Prostate gland (tissue), 2 donors: ENCODE results near the gene MLPH. TPM values are rescaled to one million over a fixed set of nuclear protein-coding genes. Genes with fewer than 3 reads are reported as not detected.
"Not testable (repeated sequence)": the region's sequence is repeated elsewhere in the genome, so short reads cannot be mapped to it uniquely, and the experiment has no call there.

ENCODE experiments used
- DNase-seq: peaks from one replicate; pipeline ENCODE4 v3.0.0-alpha.2; 2019; ENCODE audit warnings: low spot score
- H3K27ac ChIP-seq, 2 donors: fragments of 200-600 bp; sonication (generic); 2 replicates each; pipeline ENCODE4 v1.5.1; 2017 to 2019
- H3K27me3 ChIP-seq: fragments of 200-600 bp; sonication (generic); replicated peaks from 2 replicates; pipeline ENCODE4 v1.5.1; 2019; ENCODE audit not compliant: insufficient read depth
- H3K36me3 ChIP-seq, 2 donors: fragments of 200-600 bp; sonication (generic); 1 replicate in 1 of 2; 2 replicates in 1 of 2; pipeline versions ENCODE4 v1.5.1 to v1.8.1; 2017 to 2019
- H3K4me1 ChIP-seq: fragments of 200-600 bp; sonication (generic); replicated peaks from 2 replicates; pipeline ENCODE4 v1.5.1; 2019
- H3K4me3 ChIP-seq, 2 donors: fragments of 200-600 bp; sonication (generic); 2 replicates each; pipeline ENCODE4 v1.5.1; 2017 to 2019
- H3K9me3 ChIP-seq: fragments of 200-600 bp; sonication (generic); 2 replicates; pipeline ENCODE4 v1.5.1; 2017
- CTCF ChIP-seq, 4 experiments: fragments of 200-600 bp in 2 of 4; fragments of 450-650 bp in 2 of 4; sonication (generic) in 2 of 4; IDR thresholded peaks; 1 replicate in 3 of 4; 2 replicates in 1 of 4; pipeline ENCODE4 v1.5.1; 2016 to 2019; ENCODE audit warnings: antibody characterized with exemption in 4 of 4, mild to moderate bottlenecking in 2 of 4, moderate library complexity in 2 of 4
- POLR2A ChIP-seq: fragments of 450-650 bp; IDR thresholded peaks from one replicate; pipeline ENCODE4 v1.6.1; 2016; ENCODE audit warnings: antibody characterized with exemption, mild to moderate bottlenecking
- POLR2AphosphoS5 ChIP-seq: sonication (generic); formaldehyde crosslinking; IDR thresholded peaks from one replicate; pipeline ENCODE4 v1.6.1; 2017; ENCODE audit warnings: antibody characterized with exemption
- WGBS: methylation state at CpG from one replicate; pipeline ENCODE4 v1.1.5; 2018; 5-methylcytosine and 5-hydroxymethylcytosine counted together
- intact Hi-C: fragments of 100-400 bp; cut with DNase I; formaldehyde crosslinking; loops from one replicate; pipeline ENCODE4 v1.14.2; 2022
- total RNA-seq, 2 donors: library from RNA; depleted of rRNA; stranded (reverse); fragments of >200 nt; gene quantifications; one replicate each; pipeline ENCODE4 v1.1.0, GENCODE V29; 2016

MLPH gene
- total RNA-seq, 2 donors from 2014 or later: 371 to 393 TPM

GRCh38 chr2:237464757-237465391, 22.2 kb upstream of the MLPH start:
- TF ChIP-seq POLR2A: no peak
- no peak for TF ChIP-seq CTCF (IDR thresholded peaks at IDR 0.05)
- no peak for TF ChIP-seq POLR2AphosphoS5

GRCh38 chr2:237465515-237466148, 21.4 kb upstream of the MLPH start:
- no peak overlapping the region for H3K27ac ChIP-seq
- no peaks in the 10 kb centered on the region for H3K4me1 ChIP-seq
- no peak for TF ChIP-seq POLR2A
- TF ChIP-seq POLR2AphosphoS5: no peak
- TF ChIP-seq CTCF (IDR thresholded peaks at IDR 0.05): no peak
- 84% methylated on average over 16 of the region's 16 CpGs for WGBS
- no peak overlapping the region for H3K4me3 ChIP-seq
- no peaks in the 10 kb centered on the region for H3K9me3 ChIP-seq
- DNase-seq: no peak
- no peaks in the 10 kb centered on the region for H3K27me3 ChIP-seq
- H3K36me3 ChIP-seq: no peaks in the 10 kb centered on the region
- intact Hi-C loops: no loop called here

More at GRCh38 chr2:237464757-237465391, 22.2 kb upstream of the MLPH start:
- H3K27me3 ChIP-seq: no peaks in the 10 kb centered on the region
- WGBS: 88% methylated on average over 8 of the region's 8 CpGs
- intact Hi-C loops: no loop called here
- H3K27ac ChIP-seq: no peak overlapping the region
- DNase-seq: no peak
- H3K4me1 ChIP-seq: no peaks in the 10 kb centered on the region
- H3K36me3 ChIP-seq: no peaks in the 10 kb centered on the region
- H3K4me3 ChIP-seq: no peak overlapping the region
- H3K9me3 ChIP-seq: no peaks in the 10 kb centered on the region

GRCh38 chr2:237466211-237466610, 20.8 kb upstream of the MLPH start:
- Histone ChIP-seq H3K36me3 (no peaks in the 10 kb centered on the region), H3K4me3 (no peak overlapping the region), H3K4me1 (no peaks in the 10 kb centered on the region), H3K9me3 (no peaks in the 10 kb centered on the region), H3K27me3 (no peaks in the 10 kb centered on the region), H3K27ac (no peak overlapping the region)
- DNase-seq: no peak
- TF ChIP-seq POLR2AphosphoS5: no peak
- no peak for TF ChIP-seq POLR2A
- no peak for TF ChIP-seq CTCF (IDR thresholded peaks at IDR 0.05)
- intact Hi-C loops: no loop called here
- WGBS: 58% methylated on average over 6 of the region's 6 CpGs

- Histone ChIP-seq H3K27ac (peak overlapping the region in 1 of 2 donors; percentile 7), H3K4me1 (peaks cover 2% of the 10 kb centered on the region), H3K27me3 (no peaks in the 10 kb centered on the region), H3K36me3 (no peaks in the 10 kb centered on the region), H3K4me3 (no peak overlapping the region), H3K9me3 (no peaks in the 10 kb centered on the region)
- DNase-seq: no peak
- 68% methylated on average over 5 of the region's 5 CpGs for WGBS
- intact Hi-C loops: no loop called here
- no peak for TF ChIP-seq POLR2A
- TF ChIP-seq CTCF (IDR thresholded peaks at IDR 0.05): no peak
- TF ChIP-seq POLR2AphosphoS5: no peak
Observed at GRCh38 chr2:237467447-237468179, 19.4 kb upstream of the MLPH start.

GRCh38 chr2:237469410-237469809, 17.6 kb upstream of the MLPH start:
- H3K9me3 ChIP-seq, H3K4me1 ChIP-seq, intact Hi-C loops, H3K4me3 ChIP-seq, H3K27ac ChIP-seq, H3K27me3 ChIP-seq, DNase-seq, H3K36me3 ChIP-seq: not testable (repeated sequence)
- 86% methylated on average over 7 of the region's 7 CpGs for WGBS
